Cardiac septum (tissue), 1 donor: Measurements from ENCODE around the gene TACO1. TPM values are rescaled to one million over a fixed set of nuclear protein-coding genes. Genes with fewer than 3 reads are reported as not detected.
A peak's percentile ranks its signal among the peaks of the same experiment; 100 is the strongest.

ENCODE experiments used
- DNase-seq: peaks from one replicate; pipeline ENCODE4 v3.0.0-alpha.2; 2020; ENCODE audit warnings: low spot score
- intact Hi-C: fragments of 100-400 bp; cut with DNase I; formaldehyde crosslinking; loops from one replicate; pipeline ENCODE4 v1.14.0; 2022
- total RNA-seq: library from RNA; stranded (reverse); fragmentation: NEBNext Ultra II Directional; extraction: Animal tissue kit (Norgen Biotek cat#: 25700); gene quantifications from one replicate; pipeline ENCODE4 v1.2.1, GENCODE V29; 2021
- donor health status: DM: no; HTN: no; CAD: no.

The TACO1 gene
- total RNA-seq, 1 donor from 2014 or later: 39.4 TPM

GRCh38 chr17:63633742-63634141, 33.0 kb downstream of the TACO1 start:
- intact Hi-C loops: no loop called here
- DNase-seq: no peak

- intact Hi-C loops: no loop called here
- no peak for DNase-seq
Observed at GRCh38 chr17:63634163-63634562, 33.5 kb downstream of the TACO1 start.

- DNase-seq: no peak
- intact Hi-C loops: no loop called here
Observed at GRCh38 chr17:63634816-63635215, 34.1 kb downstream of the TACO1 start.

DNA sequence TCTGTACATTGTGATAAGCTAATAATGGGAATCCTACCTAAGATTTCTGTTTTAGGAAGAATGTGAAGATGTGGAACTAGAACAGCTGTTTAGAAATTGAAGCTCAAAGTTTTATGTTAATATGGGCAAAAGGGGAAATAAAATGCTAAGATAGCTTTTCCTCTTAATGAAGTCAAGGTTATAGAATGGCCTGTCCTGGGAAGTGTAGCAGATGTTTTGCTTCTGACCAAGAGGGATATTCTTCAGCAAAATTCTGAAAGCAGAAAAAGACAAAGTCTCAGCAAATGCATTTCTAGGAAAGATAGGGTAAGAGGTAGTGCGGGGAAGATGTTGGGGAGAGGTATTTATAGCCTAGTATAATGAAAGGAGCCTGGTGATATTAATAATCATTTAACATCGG, 34.6 kb downstream of the TACO1 start:
- intact Hi-C loops: no loop called here

GRCh38 chr17:63635787-63636186, 35.1 kb downstream of the TACO1 start:
- intact Hi-C loops: no loop called here
- DNase-seq: no peak

More for the DNA sequence above, 34.6 kb downstream of the TACO1 start:
- DNase-seq: no peak

- intact Hi-C loops: no loop called here
- no peak for DNase-seq
Observed at GRCh38 chr17:63639125-63639524, 38.4 kb downstream of the TACO1 start.

- DNase-seq: no peak
- intact Hi-C loops: no loop called here
Observed at GRCh38 chr17:63640038-63640437, 39.3 kb downstream of the TACO1 start.

DNA sequence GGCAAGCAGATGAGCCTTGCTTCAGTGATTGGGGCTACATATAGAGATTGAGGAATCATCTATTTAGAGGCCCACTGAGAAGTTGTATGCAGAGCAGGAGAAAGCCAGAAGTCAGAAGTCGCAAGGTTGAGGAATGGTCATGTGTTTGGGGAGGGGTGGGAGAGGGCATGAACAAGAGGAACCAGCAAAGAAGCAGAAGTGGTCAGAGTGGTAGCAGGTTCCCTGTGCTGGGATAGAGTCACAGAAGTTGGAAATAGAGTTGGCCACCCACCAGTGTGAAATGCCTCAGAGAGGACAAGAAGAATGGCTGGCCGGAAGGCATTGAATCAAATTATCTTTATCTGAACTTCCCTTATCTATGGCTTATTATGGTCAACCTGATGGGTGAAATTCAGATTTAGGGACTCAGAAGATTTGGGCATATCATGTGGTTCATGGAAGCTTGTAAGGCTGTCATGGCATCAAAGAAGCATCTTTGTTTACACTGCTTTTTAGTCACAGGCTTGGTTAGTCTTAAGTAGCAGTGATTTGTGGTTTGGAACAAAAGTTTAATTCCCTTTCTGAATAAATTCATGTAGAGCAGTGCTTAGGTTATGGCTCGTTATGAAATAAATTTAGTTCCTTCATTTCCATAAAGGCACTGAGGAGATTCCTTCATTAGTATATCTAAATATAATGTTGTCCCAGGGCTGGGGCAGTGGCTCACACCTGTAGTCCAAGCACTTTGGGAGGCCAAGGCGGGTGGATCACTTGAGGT, 41.2 kb downstream of the TACO1 start:
- intact Hi-C loops: no loop called here
- peak; percentile 78 for DNase-seq

- intact Hi-C loops: no loop called here
- no peak for DNase-seq
Observed at GRCh38 chr17:63644846-63645245, 44.2 kb downstream of the TACO1 start.

DNA sequence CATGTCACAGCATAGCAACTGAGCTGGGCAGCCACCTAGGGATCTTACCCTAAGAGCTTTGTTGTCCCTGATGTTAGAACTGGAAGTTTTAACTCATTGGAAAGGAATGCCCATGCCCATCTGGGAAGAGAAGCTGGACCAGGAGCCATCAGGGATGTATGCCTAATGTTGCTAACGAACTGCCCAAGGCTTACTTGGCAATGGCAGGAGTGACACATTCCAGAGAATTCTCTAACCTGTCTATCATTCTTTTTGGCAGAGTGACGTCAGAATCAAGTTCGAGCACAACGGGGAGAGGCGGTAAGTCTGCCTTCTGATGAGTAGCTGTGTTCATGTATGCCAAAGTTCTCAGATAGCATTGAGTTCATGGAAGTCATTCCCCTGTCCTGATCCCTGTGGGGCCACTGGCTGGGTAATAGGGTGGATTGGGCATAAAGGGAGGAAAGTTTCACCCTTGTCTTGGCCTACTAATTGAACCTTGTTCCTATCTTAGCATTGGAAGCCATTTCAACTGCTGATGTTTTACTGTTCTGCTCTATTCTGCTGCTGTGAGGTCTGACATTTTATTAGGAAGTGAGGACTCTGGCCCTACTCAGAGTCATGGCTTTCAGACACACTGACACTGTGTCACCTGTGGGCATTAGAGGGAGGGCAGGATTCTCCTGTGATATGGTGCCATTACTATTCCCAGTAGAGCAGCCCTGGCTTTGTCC, 45.2 kb downstream of the TACO1 start:
- intact Hi-C loops: no loop called here
- no peak for DNase-seq

- intact Hi-C loops: no loop called here
- no peak for DNase-seq
Observed at GRCh38 chr17:63646488-63646806, 45.8 kb downstream of the TACO1 start.

DNA sequence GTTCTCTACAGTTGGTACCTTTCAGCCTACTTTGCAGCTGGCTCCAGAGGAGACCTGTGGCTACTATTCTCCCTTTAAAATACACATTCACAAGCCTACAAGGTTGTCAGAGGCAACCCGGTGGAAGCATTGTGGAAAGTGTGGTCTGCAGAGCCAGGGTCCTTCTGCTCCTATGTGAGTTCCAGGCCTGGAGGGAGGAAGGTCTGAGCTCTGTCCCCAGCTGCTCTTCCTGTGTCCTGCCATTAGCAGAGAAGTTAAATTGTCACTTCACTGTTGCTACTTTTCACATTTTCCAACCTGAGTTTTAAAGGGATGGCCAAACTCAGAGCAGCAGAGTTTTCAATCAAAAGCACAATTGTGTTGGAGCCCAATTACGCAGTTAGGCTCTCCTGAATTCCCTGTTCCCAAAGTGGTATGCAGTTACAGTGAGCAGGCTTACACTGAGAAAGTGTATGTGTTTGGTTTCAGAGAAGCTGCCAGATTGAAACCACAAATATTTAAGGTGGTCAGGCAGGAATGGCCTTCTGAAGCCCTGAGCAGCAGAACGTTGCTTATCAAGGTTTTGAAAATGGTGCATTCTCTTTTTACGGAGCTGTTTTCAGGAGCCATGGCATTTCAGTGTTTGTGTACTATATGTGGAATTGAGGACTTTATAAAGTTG, 46.5 kb downstream of the TACO1 start:
- DNase-seq: no peak
- intact Hi-C loops: no loop called here

- no peak for DNase-seq
- intact Hi-C loops: no loop called here
Observed at GRCh38 chr17:63647936-63648335, 47.2 kb downstream of the TACO1 start.

DNA sequence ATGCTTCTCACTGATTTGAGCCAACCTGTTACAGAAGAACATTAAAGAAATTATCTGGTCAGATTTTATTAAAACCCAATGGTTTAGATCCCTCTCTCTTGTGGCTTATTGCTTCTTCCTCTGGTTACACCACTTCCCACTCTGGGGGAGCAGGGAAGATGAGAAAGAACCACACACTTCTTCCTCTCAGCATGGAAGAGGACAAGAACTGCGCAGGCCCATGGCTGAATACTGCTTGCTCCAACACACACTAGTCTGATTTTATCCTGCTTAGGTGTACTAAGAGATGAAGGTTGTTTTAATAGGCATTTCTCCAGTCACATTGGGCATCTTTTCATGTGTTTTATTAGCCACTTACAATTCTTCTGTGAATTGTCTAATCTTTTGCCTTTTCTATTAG, 49.1 kb downstream of the TACO1 start:
- intact Hi-C loops: no loop called here
- no peak for DNase-seq

GRCh38 chr17:63652106-63652505, 51.4 kb downstream of the TACO1 start:
- intact Hi-C loops: no loop called here
- DNase-seq: no peak

GRCh38 chr17:63653050-63653449, 52.4 kb downstream of the TACO1 start:
- intact Hi-C loops: no loop called here
- DNase-seq: no peak

- intact Hi-C loops: no loop called here
- DNase-seq: no peak
Observed at GRCh38 chr17:63657786-63658185, 57.1 kb downstream of the TACO1 start.
